Neuron (in vitro differentiated cells): ENCODE results near the gene CD9.
"Not testable (repeated sequence)": the region's sequence is repeated elsewhere in the genome, so short reads cannot be mapped to it uniquely, and the experiment has no call there.

ENCODE experiments used
- H2AFZ ChIP-seq: one replicate; pipeline ENCODE4 v1.6.1; 2013; ENCODE audit warnings: low read depth, mild to moderate bottlenecking, inconsistent platforms, low read length, moderate library complexity
- H3K27me3 ChIP-seq: one replicate; pipeline ENCODE4 v1.6.1; 2013; ENCODE audit warnings: low read length; ENCODE audit not compliant: insufficient read depth
- H3K36me3 ChIP-seq: one replicate; pipeline ENCODE4 v1.6.1; 2013; ENCODE audit warnings: low read length; ENCODE audit not compliant: insufficient read depth
- H3K4me1 ChIP-seq: one replicate; pipeline ENCODE4 v1.6.1; 2013; ENCODE audit warnings: low read length; ENCODE audit not compliant: insufficient read depth
- H3K4me3 ChIP-seq: 2 replicates; pipeline ENCODE4 v1.5.1; 2013; ENCODE audit warnings: mild to moderate bottlenecking, low read length, moderate library complexity
- H3K9me3 ChIP-seq: one replicate; pipeline ENCODE4 v1.6.1; 2013; ENCODE audit warnings: low read length

The CD9 gene

DNA sequence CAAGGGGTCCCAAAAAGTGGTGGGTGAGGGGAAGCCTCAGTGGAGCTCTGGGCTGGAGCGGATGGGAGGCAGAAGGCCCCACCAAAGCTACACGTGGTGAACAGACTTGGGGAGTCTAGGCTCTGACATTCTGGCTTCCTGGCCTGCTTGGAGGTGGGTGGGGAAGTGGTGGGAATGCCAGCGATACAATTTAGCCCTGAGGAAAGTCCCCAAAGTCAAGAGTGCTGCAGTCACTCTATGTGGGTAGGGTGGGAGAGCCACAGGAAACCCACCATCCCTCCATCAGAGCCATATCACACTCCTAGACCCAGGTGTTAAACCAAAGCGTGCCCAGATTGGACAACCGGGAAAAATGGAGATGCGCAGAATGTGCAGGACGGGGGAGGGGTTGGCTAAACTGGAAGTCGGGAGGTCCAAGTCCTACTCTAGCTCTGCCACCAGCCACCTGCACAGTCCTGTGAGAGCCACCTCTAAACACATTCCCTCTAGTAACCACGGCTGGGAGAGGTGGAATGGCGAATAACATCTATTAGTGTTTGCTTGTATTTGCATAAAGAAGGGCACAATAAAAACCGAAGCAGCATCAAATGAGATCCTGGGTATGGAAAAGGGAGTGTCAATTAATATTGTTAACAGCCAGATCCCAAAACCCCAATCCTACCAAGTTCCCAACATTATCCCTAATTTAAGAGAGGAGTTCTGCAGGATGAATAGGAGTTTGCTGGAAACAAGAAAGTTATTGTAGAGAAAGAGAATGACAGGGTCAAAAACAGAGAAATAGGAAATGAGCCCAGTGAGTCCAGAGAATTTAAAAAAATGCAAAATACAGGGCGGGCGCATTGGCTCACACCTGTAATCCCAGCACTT, 14.0 kb upstream of the CD9 start:
- Histone ChIP-seq H3K27me3 (no peaks in the 10 kb centered on the region), H3K9me3 (peaks cover 2% of the 10 kb centered on the region), H2AFZ (no peak overlapping the region), H3K4me1 (no peaks in the 10 kb centered on the region), H3K4me3 (no peak overlapping the region), H3K36me3 (no peaks in the 10 kb centered on the region)

DNA sequence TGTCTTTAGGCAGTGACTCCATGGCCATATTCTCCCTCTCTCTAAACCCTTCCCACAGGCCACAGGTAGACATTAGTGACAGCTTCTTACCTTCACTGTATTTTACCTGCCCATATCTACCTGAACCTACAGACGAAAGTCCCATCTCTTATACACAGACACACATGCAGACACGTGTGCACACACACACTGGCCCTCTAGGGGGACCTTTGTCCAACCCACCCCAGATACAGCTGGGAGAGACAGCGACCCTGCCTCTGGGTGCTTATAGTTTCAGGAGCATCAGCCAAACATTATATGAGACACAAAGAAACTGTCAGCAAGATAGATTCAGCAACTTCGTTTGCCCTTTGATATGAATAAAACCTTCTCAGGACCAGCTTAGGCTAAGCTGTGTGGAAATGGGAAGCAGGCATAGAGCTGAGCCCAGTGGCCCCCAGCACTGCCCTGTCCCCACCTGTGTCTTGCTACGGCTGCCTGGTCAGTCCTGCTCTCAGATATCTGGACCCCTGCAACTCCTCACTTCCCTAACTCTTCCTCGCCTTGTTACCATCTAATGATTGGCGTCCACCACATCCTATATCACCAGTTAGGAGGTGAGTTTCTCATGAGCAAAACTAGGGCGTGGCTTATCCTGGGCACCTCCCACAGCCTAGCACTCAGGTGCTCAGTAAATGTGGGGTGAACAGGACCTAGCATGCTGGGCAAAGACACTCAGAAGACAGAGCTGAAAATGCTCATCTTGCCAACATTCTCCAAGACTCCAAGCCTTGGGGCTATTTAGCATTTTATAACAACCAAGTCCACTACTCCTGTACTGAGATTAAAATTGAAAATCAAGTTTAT, 12.0 kb upstream of the CD9 start:
- Histone ChIP-seq H3K9me3 (peaks cover 2% of the 10 kb centered on the region), H3K36me3 (no peaks in the 10 kb centered on the region), H3K27me3 (no peaks in the 10 kb centered on the region), H3K4me3 (no peak overlapping the region), H2AFZ (no peak overlapping the region), H3K4me1 (no peaks in the 10 kb centered on the region)

DNA sequence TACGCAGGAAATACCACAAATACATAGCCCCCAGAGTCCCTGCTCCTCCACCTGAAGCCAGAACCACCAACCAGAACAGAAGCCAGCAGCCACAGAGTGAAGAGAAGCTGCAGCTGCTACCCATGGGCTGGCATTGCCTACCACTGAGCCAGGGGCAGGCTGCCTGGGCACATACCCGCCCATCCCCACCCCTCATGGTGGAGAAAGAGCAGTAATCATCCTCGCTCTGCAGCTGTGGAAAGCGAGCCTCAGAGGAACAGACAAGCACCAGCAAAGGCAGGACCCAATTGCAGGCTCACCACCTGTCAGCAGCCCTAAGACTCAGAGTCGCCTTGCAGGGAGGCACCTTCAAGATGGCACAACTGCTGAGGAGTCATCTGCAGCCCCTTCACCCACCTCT, 11.2 kb upstream of the CD9 start:
- H3K36me3 ChIP-seq, result no peaks in the 10 kb centered on the region

DNA sequence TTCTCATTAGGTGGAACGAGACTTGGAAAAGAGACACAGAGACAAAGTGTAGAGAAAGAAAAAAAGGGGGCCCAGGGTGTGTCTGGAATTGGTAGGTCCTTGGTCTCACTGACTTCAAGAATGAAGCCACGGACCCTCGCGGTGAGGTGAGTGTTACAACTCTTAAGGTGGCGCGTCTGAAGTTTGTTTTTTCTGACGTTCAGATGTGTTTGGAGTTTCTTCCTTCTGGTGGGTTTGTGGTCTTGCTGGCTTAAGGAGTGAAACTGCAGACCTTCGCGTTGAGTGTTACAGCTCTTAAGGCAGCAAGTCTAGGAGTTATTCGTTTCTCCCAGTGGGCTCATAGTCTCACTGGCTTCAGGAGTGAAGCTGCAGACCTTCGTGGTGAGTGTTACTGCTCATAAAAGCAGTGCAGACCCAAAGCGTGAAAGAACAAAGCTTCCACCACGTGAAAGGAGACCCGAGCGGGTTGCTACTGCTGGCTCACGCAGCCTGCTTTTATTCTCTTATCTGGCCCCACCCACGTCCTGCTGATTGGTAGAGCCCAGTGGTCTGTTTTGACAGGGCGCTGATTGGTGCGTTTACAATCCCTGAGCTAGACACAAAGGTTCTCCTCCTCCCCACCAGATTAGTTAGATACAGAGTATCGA, 10.1 kb upstream of the CD9 start:
- H3K36me3 ChIP-seq, H3K27me3 ChIP-seq, H3K9me3 ChIP-seq, H3K4me1 ChIP-seq, H3K4me3 ChIP-seq, H2AFZ ChIP-seq: not testable (repeated sequence)

More for the DNA sequence above, 11.2 kb upstream of the CD9 start:
- H2AFZ ChIP-seq, result no peak overlapping the region
- no peaks in the 10 kb centered on the region for H3K4me1 ChIP-seq
- H3K9me3 ChIP-seq, result peaks cover 2% of the 10 kb centered on the region
- no peaks in the 10 kb centered on the region for H3K27me3 ChIP-seq
- no peak overlapping the region for H3K4me3 ChIP-seq

DNA sequence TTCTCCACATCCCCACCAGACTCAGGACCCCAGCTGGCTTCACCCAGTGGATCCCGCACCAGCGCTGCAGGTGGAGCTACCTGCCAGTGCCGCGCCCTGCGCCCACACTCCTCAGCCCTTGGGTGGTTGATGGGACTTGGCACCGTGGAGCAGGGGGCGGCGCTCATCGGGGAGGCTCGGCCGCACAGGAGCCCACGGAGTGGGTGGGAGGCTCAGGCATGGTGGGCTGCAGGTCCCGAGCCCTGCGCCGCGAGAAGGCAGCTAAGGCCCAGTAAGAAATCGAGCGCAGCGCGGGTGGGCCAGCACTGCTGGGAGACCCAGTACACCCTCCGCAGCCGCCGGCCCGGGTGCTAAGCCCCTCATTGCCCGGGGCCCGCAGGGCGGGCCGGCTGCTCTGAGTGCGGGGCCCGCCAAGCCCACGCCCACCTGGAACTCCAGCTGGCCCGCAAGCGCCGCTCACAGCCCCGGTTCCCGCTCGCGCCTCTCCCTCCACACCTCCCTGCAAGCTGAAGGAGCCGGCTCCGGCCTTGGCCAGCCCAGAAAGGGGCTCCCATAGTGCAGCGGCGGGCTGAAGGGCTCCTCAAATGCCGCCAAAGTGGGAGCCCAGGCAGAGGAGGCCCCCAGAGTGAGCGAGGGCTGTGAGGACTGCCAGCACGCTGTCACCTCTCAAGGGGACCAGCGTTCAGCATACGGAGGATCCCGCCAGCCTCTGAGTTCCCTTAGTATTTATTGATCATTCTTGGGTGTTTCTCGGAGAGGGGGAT, 9.3 kb upstream of the CD9 start:
- not testable (repeated sequence) for H3K27me3 ChIP-seq, H3K4me3 ChIP-seq

DNA sequence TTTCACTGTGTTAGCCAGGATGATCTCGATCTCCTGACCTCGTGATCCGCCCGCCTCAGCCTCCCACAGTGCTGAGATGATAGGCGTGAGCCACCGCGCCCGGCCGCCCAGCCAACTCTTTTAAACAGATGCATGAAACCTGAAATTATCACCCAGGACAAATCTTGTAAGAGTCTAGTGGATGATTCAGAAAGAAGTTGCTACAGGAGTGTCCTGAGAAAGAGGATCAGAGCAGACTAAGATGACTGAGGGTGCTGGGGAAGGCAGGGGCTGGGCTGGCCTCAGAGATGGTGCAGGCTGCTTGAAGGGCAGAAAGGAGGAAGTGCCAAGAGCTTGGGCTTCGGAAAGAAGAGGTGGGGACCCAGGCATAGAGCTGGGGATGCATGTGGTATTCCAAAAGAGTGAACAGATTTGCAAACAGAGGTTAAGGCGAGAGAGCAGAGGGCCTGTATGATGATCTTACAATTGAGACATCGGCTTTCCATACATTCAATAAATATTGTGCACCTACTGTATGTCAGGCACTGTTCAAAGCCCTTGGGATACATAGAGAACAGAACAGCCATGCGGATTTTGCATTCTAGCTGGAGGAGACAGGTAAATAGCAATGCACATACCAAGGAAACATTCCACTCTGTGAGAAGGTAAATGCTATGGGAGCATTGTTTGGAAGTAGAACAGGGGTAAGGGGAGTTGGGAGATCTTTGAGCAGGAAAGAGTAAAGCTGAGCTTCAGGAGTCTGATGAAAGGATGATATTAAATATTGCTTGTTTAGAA, 7.4 kb upstream of the CD9 start:
- Histone ChIP-seq H3K4me3 (no peak overlapping the region), H3K9me3 (no peaks in the 10 kb centered on the region), H2AFZ (no peak overlapping the region), H3K4me1 (no peaks in the 10 kb centered on the region), H3K27me3 (peaks cover 5% of the 10 kb centered on the region), H3K36me3 (no peaks in the 10 kb centered on the region)

More for the DNA sequence above, 9.3 kb upstream of the CD9 start:
- H3K4me1 ChIP-seq, H3K36me3 ChIP-seq, H3K9me3 ChIP-seq, H2AFZ ChIP-seq: not testable (repeated sequence)

DNA sequence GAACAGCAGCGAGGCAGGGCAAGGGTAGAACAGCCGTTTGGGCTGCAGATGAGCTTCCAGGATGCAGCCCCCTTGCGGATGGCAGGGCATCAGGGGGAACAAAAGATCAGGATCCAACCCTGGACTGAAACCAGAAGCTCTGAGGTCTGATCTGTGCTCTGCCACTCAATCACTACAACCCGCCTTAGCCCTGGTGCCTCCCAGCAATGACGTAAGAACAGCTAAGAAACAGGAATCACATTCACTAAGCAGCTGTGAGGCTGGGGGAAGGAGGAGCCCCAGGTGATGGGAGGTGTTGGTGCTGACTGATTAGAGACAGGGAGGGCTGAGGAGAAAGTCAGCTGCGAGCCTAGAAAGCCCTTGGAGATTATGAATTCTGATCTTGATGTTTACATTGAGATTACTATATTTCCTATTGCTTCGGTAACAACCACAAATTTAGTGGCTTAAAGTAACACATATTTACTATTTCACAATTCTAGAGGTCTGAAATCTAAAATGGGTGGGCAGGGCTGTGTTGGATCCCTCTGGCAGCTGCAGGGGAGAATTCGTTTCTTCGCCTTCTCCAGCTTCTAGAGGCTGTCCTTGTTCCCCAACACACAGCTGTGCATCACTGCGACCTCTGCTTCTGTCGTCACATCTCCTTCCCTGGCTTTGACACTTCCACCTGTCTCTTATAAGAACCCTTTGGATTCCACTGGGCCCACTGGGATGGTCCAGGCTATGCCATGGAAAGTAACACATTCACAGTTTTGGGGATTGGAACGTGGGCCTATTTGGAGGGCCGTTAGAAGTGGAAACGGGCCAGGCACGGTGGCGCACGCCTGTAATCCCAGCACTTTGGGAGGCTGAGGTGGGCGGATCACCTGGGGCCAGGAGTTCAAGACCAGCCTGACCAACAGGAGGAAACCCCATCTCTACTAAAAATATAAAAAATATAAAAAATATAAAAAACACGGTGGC, 6.1 kb upstream of the CD9 start:
- Histone ChIP-seq H2AFZ (no peak overlapping the region), H3K4me1 (no peaks in the 10 kb centered on the region), H3K9me3 (no peaks in the 10 kb centered on the region), H3K4me3 (no peak overlapping the region), H3K36me3 (no peaks in the 10 kb centered on the region), H3K27me3 (peaks cover 15% of the 10 kb centered on the region)

DNA sequence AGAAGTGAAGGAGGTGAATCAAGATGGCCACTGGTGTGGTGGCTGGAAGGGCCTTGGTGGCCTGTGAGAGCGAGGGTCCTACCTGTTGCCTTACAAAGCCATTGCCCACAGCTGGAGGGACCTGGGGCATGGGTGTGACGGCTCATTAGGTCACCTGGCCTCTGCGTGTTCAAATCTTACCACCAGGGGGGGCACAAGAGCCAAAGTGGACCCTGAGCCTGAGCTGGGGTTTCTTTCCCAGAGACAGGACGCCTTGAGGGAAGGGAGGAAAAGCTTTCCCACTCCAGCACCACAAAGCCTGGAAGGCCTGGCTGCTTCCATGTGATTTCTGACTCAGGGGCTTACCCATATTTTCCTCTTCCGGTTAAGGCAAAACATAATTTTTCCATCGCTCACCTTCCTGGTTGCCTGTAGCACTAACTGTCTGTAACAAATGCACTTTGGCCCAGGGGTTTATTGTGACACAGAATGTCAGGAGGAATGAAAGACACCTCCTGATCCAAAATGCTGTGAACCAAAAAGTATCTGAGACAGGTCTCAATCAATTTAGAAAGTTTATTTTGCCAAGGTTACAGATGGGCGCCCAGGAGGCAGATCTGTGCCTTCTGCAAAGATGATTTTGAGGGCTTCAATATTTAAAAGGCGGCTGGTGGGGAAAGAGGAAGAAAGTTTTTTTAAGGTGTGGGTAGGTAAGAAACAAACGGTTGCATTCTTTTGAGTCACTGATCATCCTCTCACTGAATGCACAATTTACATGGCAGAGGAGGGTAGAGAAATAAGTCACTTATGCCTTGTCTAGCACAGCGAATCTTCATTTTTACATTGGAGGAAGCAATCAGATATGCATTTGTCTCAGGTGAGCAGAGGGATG, 4.3 kb upstream of the CD9 start:
- peaks cover 10% of the 10 kb centered on the region for H3K4me1 ChIP-seq
- peaks cover 29% of the 10 kb centered on the region for H3K27me3 ChIP-seq
- H2AFZ ChIP-seq, result no peak overlapping the region

DNA sequence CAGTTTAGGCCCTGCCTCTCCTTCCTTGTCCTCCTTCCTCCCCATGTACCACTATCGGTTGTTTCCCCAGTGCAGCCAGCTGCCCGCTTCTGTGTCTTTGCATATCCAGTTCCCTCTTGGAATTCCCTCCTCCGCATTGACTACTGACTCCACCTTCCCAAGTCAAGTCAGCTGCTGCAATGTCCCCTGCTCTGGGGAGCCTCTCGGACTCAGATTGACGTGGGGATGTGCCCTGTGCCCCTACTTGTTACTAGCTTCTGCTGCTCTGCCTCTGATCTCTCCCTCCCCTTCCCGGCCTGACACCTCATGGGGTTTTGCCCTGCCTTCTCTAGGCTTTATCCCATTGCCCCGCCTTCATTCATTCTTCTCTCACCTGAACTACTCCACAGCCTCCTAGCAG, 2.1 kb upstream of the CD9 start:
- Histone ChIP-seq H3K4me3 (no peak overlapping the region), H2AFZ (no peak overlapping the region), H3K9me3 (no peaks in the 10 kb centered on the region), H3K4me1 (peaks cover 13% of the 10 kb centered on the region), H3K27me3 (peaks cover 48% of the 10 kb centered on the region), H3K36me3 (no peaks in the 10 kb centered on the region)

More for the DNA sequence above, 4.3 kb upstream of the CD9 start:
- Histone ChIP-seq H3K36me3 (no peaks in the 10 kb centered on the region), H3K9me3 (no peaks in the 10 kb centered on the region), H3K4me3 (no peak overlapping the region)

DNA sequence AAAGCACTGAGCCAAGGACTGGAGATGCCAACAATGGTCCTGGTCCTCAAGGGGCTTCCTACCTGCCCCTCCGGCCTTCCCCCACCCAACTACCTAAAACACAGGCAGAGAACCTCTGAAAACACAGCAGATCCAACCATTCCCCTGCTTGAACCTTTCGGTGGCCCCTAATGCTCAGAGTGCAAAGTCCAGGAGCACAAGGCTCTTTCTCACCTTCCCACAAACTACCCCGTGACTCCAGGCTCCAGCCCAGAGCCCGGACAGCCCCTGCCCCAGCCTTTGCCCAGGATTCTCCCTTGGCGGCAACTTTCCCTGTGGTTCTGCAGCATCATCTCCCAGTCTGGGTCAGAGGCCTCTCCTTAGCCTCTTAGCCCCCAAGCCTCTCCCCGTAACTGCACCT, 1.6 kb upstream of the CD9 start:
- no peaks in the 10 kb centered on the region for H3K36me3 ChIP-seq
- no peaks in the 10 kb centered on the region for H3K9me3 ChIP-seq
- H2AFZ ChIP-seq, result no peak overlapping the region
- H3K4me1 ChIP-seq, result peaks cover 13% of the 10 kb centered on the region
- no peak overlapping the region for H3K4me3 ChIP-seq
- peaks cover 49% of the 10 kb centered on the region for H3K27me3 ChIP-seq
